HEK293T (cell line): ENCODE measurements around the gene OAS2.

Source experiments
- ARNT ChIP-seq: fragments of 450-650 bp; IDR thresholded peaks from 2 replicates; pipeline ENCODE4 v1.6.1; 2017; ENCODE audit warnings: mild to moderate bottlenecking
- BHLHE40 ChIP-seq: fragments of 450-650 bp; IDR thresholded peaks from 2 replicates; pipeline ENCODE4 v1.6.1; 2016; ENCODE audit warnings: mild to moderate bottlenecking, moderate library complexity, borderline replicate concordance
- CTBP1 ChIP-seq: fragments of 450-650 bp; IDR thresholded peaks from 2 replicates; pipeline ENCODE4 v1.6.1; 2016; ENCODE audit warnings: borderline replicate concordance
- ELF4 ChIP-seq: fragments of 450-650 bp; IDR thresholded peaks from 2 replicates; pipeline ENCODE4 v1.6.1; 2017; ENCODE audit warnings: antibody characterized with exemption
- FOXA1 ChIP-seq: fragments of 450-650 bp; IDR thresholded peaks from 2 replicates; pipeline ENCODE4 v1.6.1; 2016; ENCODE audit warnings: mild to moderate bottlenecking
- FOXK2 ChIP-seq: fragments of 450-650 bp; IDR thresholded peaks from 2 replicates; pipeline ENCODE4 v1.6.1; 2016; ENCODE audit warnings: mild to moderate bottlenecking
- FOXM1 ChIP-seq: fragments of 450-650 bp; IDR thresholded peaks from 2 replicates; pipeline ENCODE4 v1.6.1; 2017; ENCODE audit warnings: mild to moderate bottlenecking, borderline replicate concordance
- L3MBTL2 ChIP-seq: fragments of 450-650 bp; conservative IDR thresholded peaks from 2 replicates; pipeline ENCODE4 v1.6.1; 2016; ENCODE audit warnings: mild to moderate bottlenecking
- NFRKB ChIP-seq: fragments of 450-650 bp; IDR thresholded peaks from 2 replicates; pipeline ENCODE4 v1.6.1; 2016; ENCODE audit warnings: mild to moderate bottlenecking, moderate library complexity
- SP1 ChIP-seq: fragments of 450-650 bp; IDR thresholded peaks from 2 replicates; pipeline ENCODE4 v1.6.1; 2017
- SUZ12 ChIP-seq: fragments of 450-650 bp; IDR thresholded peaks from 2 replicates; pipeline ENCODE4 v1.6.1; 2016; ENCODE audit warnings: mild to moderate bottlenecking
- TARDBP ChIP-seq: fragments of 450-650 bp; IDR thresholded peaks from 2 replicates; pipeline ENCODE4 v1.6.1; 2016
- ZNF384 ChIP-seq: fragments of 450-650 bp; IDR thresholded peaks from 2 replicates; pipeline ENCODE4 v1.6.1; 2016
- TF ChIP-seq, protein P1 (sequence below): fragments of 450-650 bp; IDR thresholded peaks from 2 replicates; pipeline ENCODE4 v1.6.1; 2016

DNA sequence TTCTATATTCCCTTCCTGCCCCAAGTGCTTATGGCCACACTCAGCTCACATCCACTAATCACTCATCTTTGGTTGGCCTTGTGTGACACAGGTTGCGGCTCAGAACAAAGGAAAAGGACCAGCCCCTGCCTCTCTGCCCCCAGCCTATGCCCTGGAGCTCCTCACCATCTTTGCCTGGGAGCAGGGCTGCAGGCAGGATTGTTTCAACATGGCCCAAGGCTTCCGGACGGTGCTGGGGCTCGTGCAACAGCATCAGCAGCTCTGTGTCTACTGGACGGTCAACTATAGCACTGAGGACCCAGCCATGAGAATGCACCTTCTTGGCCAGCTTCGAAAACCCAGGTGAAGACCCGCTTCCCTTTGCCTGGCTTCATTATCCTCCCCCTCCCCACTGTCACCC is 15.8 kb upstream of the OAS2 start:
- TF ChIP-seq NFRKB (no peak), L3MBTL2 (no peak), SUZ12 (no peak), ZNF384 (no peak), FOXM1 (no peak), SP1 (no peak), TARDBP (no peak), FOXA1 (no peak), ELF4 (no peak), CTBP1 (no peak), ARNT (no peak), FOXK2 (no peak), BHLHE40 (no peak)
- TF ChIP-seq, protein P1, sequence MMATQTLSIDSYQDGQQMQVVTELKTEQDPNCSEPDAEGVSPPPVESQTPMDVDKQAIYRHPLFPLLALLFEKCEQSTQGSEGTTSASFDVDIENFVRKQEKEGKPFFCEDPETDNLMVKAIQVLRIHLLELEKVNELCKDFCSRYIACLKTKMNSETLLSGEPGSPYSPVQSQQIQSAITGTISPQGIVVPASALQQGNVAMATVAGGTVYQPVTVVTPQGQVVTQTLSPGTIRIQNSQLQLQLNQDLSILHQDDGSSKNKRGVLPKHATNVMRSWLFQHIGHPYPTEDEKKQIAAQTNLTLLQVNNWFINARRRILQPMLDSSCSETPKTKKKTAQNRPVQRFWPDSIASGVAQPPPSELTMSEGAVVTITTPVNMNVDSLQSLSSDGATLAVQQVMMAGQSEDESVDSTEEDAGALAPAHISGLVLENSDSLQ = no peak
